SH-SY5Y (cell line): ENCODE data around the gene RSPH1.

Experiments
- GATA2 ChIP-seq: IDR thresholded peaks from 2 replicates; pipeline ENCODE4 v1.6.1; 2011; ENCODE audit warnings: mild to moderate bottlenecking, low read depth, low read length
- GATA3 ChIP-seq: IDR thresholded peaks from 2 replicates; pipeline ENCODE4 v1.6.1; 2011; ENCODE audit warnings: low read depth, mild to moderate bottlenecking, low read length, moderate library complexity

- TF ChIP-seq GATA2 (no peak), GATA3 (no peak)
Measured at GRCh38 chr21:42456457-42456856, 39.6 kb downstream of the RSPH1 start.
